OCI-LY3 (cell line): ENCODE measurements around the gene KAT6B.

Source experiments
- CTCF ChIP-seq: fragments of 200-600, 300-600 bp; sonication (generic); IDR thresholded peaks from 2 replicates; pipeline ENCODE4 v1.5.1; 2014; ENCODE audit warnings: antibody characterized with exemption, low read length, low read depth
- EZH2phosphoT487 ChIP-seq: fragments of 200-600 bp; shearing (Covaris generic); IDR thresholded peaks from 2 replicates; pipeline ENCODE4 v1.6.1; 2018; ENCODE audit warnings: antibody characterized with exemption, mixed run types, low read depth

GRCh38 chr10:74988054-74988775 is 161.8 kb downstream of the KAT6B start:
- TF ChIP-seq CTCF: no peak
- TF ChIP-seq EZH2phosphoT487: no peak
